CD8-positive, alpha-beta memory T cell (primary cell): ENCODE data around the gene HIBADH. TPM values are rescaled to one million over a fixed set of nuclear protein-coding genes. Genes with fewer than 3 reads are reported as not detected.

Experiments
- CTCF ChIA-PET: fragments of 350-600 bp; sonication (Branson Sonifier 250); formaldehyde crosslinking; loops from one replicate; lab custom pipeline; 2021; ENCODE audit warnings: antibody characterized with exemption; lab: Charles Lee
- POLR2A ChIA-PET: fragments of 350-600 bp; sonication (Branson Sonifier 250); formaldehyde crosslinking; loops from one replicate; lab custom pipeline; 2021; ENCODE audit warnings: antibody characterized with exemption; lab: Charles Lee
- DNase-seq, 5 donors: peaks; one replicate each; pipeline versions ENCODE4 v3.0.0 to v3.0.0-alpha.2; 2020 to 2022; ENCODE audit warnings: mixed read lengths in 1 of 5
- H3K27ac ChIP-seq: one replicate; pipeline ENCODE4 v1.7.0; 2013; ENCODE audit warnings: low read depth, mild to moderate bottlenecking, low read length, moderate library complexity
- H3K27me3 ChIP-seq: 2 replicates; pipeline ENCODE4 v1.7.0; 2013; ENCODE audit warnings: low read length, mild to moderate bottlenecking; ENCODE audit not compliant: insufficient read depth, poor library complexity, severe bottlenecking
- H3K36me3 ChIP-seq: 2 replicates; pipeline ENCODE4 v1.7.0; 2013; ENCODE audit warnings: mild to moderate bottlenecking, low read length, moderate library complexity; ENCODE audit not compliant: insufficient read depth
- H3K4me1 ChIP-seq: 2 replicates; pipeline ENCODE4 v1.7.0; 2013; ENCODE audit warnings: mild to moderate bottlenecking, low read length, moderate library complexity; ENCODE audit not compliant: insufficient read depth
- H3K4me3 ChIP-seq: 2 replicates; pipeline ENCODE4 v1.7.0; 2013; ENCODE audit warnings: mild to moderate bottlenecking, low read length
- H3K9me3 ChIP-seq: 2 replicates; pipeline ENCODE4 v1.7.0; 2013; ENCODE audit warnings: mild to moderate bottlenecking, low read length
- H3K27ac Mint-ChIP-seq, 8 donors: one replicate each; pipeline ENCODE4 v1.8.0; 2020 to 2021; ENCODE audit warnings: mixed read lengths in 8 of 8, mild to moderate bottlenecking in 6 of 8, inconsistent platforms in 3 of 8, moderate library complexity in 3 of 8
- H3K27me3 Mint-ChIP-seq, 2 donors: one replicate each; pipeline ENCODE4 v1.8.0; 2020 to 2021; ENCODE audit warnings: mixed read lengths in 2 of 2, mild to moderate bottlenecking in 1 of 2, moderate library complexity in 1 of 2
- H3K36me3 Mint-ChIP-seq, 3 donors: one replicate each; pipeline ENCODE4 v1.8.0; 2020 to 2021; ENCODE audit warnings: mixed read lengths in 3 of 3, inconsistent platforms in 1 of 3, mild to moderate bottlenecking in 1 of 3
- H3K4me1 Mint-ChIP-seq, 3 donors: one replicate each; pipeline ENCODE4 v1.8.0; 2020 to 2021; ENCODE audit warnings: mixed read lengths in 3 of 3, inconsistent platforms in 1 of 3, mild to moderate bottlenecking in 1 of 3
- H3K4me3 Mint-ChIP-seq, 7 donors: one replicate each; pipeline ENCODE4 v1.8.0; 2020 to 2021; ENCODE audit warnings: mixed read lengths in 7 of 7, mild to moderate bottlenecking in 6 of 7, moderate library complexity in 4 of 7, inconsistent platforms in 2 of 7
- H3K9me3 Mint-ChIP-seq, 5 donors: one replicate each; pipeline ENCODE4 v1.8.0; 2020 to 2022; ENCODE audit warnings: mixed read lengths in 5 of 5, mild to moderate bottlenecking in 3 of 5, moderate library complexity in 2 of 5, inconsistent platforms in 1 of 5
- polyA plus RNA-seq: library from polyadenylated mRNA; unstranded; fragments of 300-500 nt; fragmentation: Illumina TruSeq; gene quantifications from one replicate; pipeline ENCODE4 v1.2.3, GENCODE V29; 2021
- total RNA-seq, 2 experiments: library from RNA; stranded (reverse); gene quantifications; one replicate each; pipeline ENCODE4 v1.2.3, GENCODE V29; 2021

Gene HIBADH
- total and polyA plus RNA-seq, 3 experiments from 2014 or later, result 19.8 to 33.8 (median 20.0) TPM

- CTCF ChIA-PET, result no interaction called here
Observed at GRCh38 chr7:27603813-27604212, 58.9 kb downstream of the HIBADH start.

GRCh38 chr7:27602766-27603165 lies 59.9 kb downstream of the HIBADH start:
- no peaks in the 10 kb centered on the region for H3K9me3 Mint-ChIP-seq
- H3K27me3 Mint-ChIP-seq, result peaks cover 0 to 1% of the 10 kb centered on the region in 2 donors
- no peak overlapping the region for H3K27ac Mint-ChIP-seq
- no peaks in the 10 kb centered on the region for H3K4me1 Mint-ChIP-seq
- CTCF ChIA-PET, result no interaction called here
- Histone ChIP-seq H3K36me3 (no peaks in the 10 kb centered on the region), H3K4me1 (no peaks in the 10 kb centered on the region), H3K27me3 (no peaks in the 10 kb centered on the region), H3K4me3 (no peak overlapping the region), H3K9me3 (no peaks in the 10 kb centered on the region), H3K27ac (no peak overlapping the region)
- peaks cover 6 to 10% (median 9%) of the 10 kb centered on the region in 3 donors for H3K36me3 Mint-ChIP-seq
- no peak overlapping the region for H3K4me3 Mint-ChIP-seq
- POLR2A ChIA-PET, result no interaction called here
- DNase-seq, result no peak

More at GRCh38 chr7:27603813-27604212, 58.9 kb downstream of the HIBADH start:
- Histone ChIP-seq H3K27me3 (no peaks in the 10 kb centered on the region), H3K4me1 (no peaks in the 10 kb centered on the region), H3K36me3 (no peaks in the 10 kb centered on the region), H3K27ac (no peak overlapping the region), H3K4me3 (no peak overlapping the region), H3K9me3 (no peaks in the 10 kb centered on the region)
- no peaks in the 10 kb centered on the region for H3K4me1 Mint-ChIP-seq
- H3K36me3 Mint-ChIP-seq, result peaks cover 3 to 6% (median 4%) of the 10 kb centered on the region in 3 donors
- no peak overlapping the region for H3K4me3 Mint-ChIP-seq
- DNase-seq, result no peak
- no peaks in the 10 kb centered on the region for H3K9me3 Mint-ChIP-seq
- H3K27me3 Mint-ChIP-seq, result peaks cover 0 to 1% of the 10 kb centered on the region in 2 donors
- no peak overlapping the region for H3K27ac Mint-ChIP-seq
- POLR2A ChIA-PET, result no interaction called here

GRCh38 chr7:27601217-27601616 lies 61.5 kb downstream of the HIBADH start:
- Mint-ChIP-seq H3K27ac (no peak overlapping the region), H3K9me3 (no peaks in the 10 kb centered on the region), H3K4me3 (no peak overlapping the region), H3K27me3 (peaks cover 0 to 1% of the 10 kb centered on the region in 2 donors), H3K4me1 (no peaks in the 10 kb centered on the region), H3K36me3 (peaks cover 6 to 11% (median 10%) of the 10 kb centered on the region in 3 donors)
- Histone ChIP-seq H3K27me3 (no peaks in the 10 kb centered on the region), H3K9me3 (no peaks in the 10 kb centered on the region), H3K27ac (no peak overlapping the region), H3K36me3 (no peaks in the 10 kb centered on the region), H3K4me3 (no peak overlapping the region), H3K4me1 (no peaks in the 10 kb centered on the region)
- ChIA-PET CTCF (no interaction called here), POLR2A (no interaction called here)
- no peak for DNase-seq

GRCh38 chr7:27600247-27600646 lies 62.4 kb downstream of the HIBADH start:
- H3K4me3 ChIP-seq, result no peak overlapping the region
- H3K27ac ChIP-seq, result no peak overlapping the region
- no peaks in the 10 kb centered on the region for H3K9me3 ChIP-seq
- no peak for DNase-seq
- Mint-ChIP-seq H3K9me3 (no peaks in the 10 kb centered on the region), H3K4me1 (no peaks in the 10 kb centered on the region), H3K4me3 (no peak overlapping the region), H3K27me3 (peaks cover 0 to 1% of the 10 kb centered on the region in 2 donors), H3K27ac (no peak overlapping the region), H3K36me3 (peaks cover 6 to 15% (median 14%) of the 10 kb centered on the region in 3 donors)
- no peaks in the 10 kb centered on the region for H3K36me3 ChIP-seq
- CTCF ChIA-PET, result no interaction called here
- POLR2A ChIA-PET, result no interaction called here
- no peaks in the 10 kb centered on the region for H3K27me3 ChIP-seq
- no peaks in the 10 kb centered on the region for H3K4me1 ChIP-seq

GRCh38 chr7:27595009-27595408 lies 67.7 kb downstream of the HIBADH start:
- CTCF ChIA-PET, result no interaction called here

GRCh38 chr7:27593226-27593625 lies 69.5 kb downstream of the HIBADH start:
- ChIA-PET CTCF (no interaction called here), POLR2A (no interaction called here)
- no peaks in the 10 kb centered on the region for H3K9me3 Mint-ChIP-seq

More at GRCh38 chr7:27595009-27595408, 67.7 kb downstream of the HIBADH start:
- POLR2A ChIA-PET, result no interaction called here
- Histone ChIP-seq H3K27ac (no peak overlapping the region), H3K9me3 (no peaks in the 10 kb centered on the region), H3K4me3 (no peak overlapping the region), H3K4me1 (no peaks in the 10 kb centered on the region), H3K36me3 (no peaks in the 10 kb centered on the region), H3K27me3 (no peaks in the 10 kb centered on the region)
- Mint-ChIP-seq H3K4me1 (no peaks in the 10 kb centered on the region), H3K9me3 (no peaks in the 10 kb centered on the region), H3K4me3 (no peak overlapping the region), H3K36me3 (peaks cover 7 to 29% (median 13%) of the 10 kb centered on the region in 3 donors), H3K27me3 (no peaks in the 10 kb centered on the region), H3K27ac (no peak overlapping the region)
- DNase-seq, result no peak

GRCh38 chr7:27590416-27590815 lies 72.3 kb downstream of the HIBADH start:
- no peaks in the 10 kb centered on the region for H3K9me3 ChIP-seq
- ChIA-PET CTCF (no interaction called here), POLR2A (no interaction called here)
- Mint-ChIP-seq H3K36me3 (peaks cover 0 to 20% (median 6%) of the 10 kb centered on the region in 3 donors), H3K4me3 (no peak overlapping the region), H3K4me1 (no peaks in the 10 kb centered on the region), H3K27ac (no peak overlapping the region), H3K9me3 (no peaks in the 10 kb centered on the region), H3K27me3 (no peaks in the 10 kb centered on the region)
- no peak overlapping the region for H3K27ac ChIP-seq
- H3K36me3 ChIP-seq, result no peaks in the 10 kb centered on the region
- H3K27me3 ChIP-seq, result no peaks in the 10 kb centered on the region
- no peak for DNase-seq
- no peak overlapping the region for H3K4me3 ChIP-seq
- H3K4me1 ChIP-seq, result no peaks in the 10 kb centered on the region

More at GRCh38 chr7:27593226-27593625, 69.5 kb downstream of the HIBADH start:
- no peak overlapping the region for H3K4me3 ChIP-seq
- no peak for DNase-seq
- H3K4me3 Mint-ChIP-seq, result no peak overlapping the region
- H3K27me3 Mint-ChIP-seq, result no peaks in the 10 kb centered on the region
- no peak overlapping the region for H3K27ac Mint-ChIP-seq
- H3K4me1 Mint-ChIP-seq, result no peaks in the 10 kb centered on the region
- H3K9me3 ChIP-seq, result no peaks in the 10 kb centered on the region
- no peaks in the 10 kb centered on the region for H3K36me3 ChIP-seq
- H3K27me3 ChIP-seq, result no peaks in the 10 kb centered on the region
- H3K4me1 ChIP-seq, result no peaks in the 10 kb centered on the region
- H3K36me3 Mint-ChIP-seq, result peaks cover 3 to 27% (median 5%) of the 10 kb centered on the region in 3 donors
- H3K27ac ChIP-seq, result no peak overlapping the region

GRCh38 chr7:27587429-27587828 lies 75.3 kb downstream of the HIBADH start:
- no peaks in the 10 kb centered on the region for H3K9me3 Mint-ChIP-seq
- CTCF ChIA-PET, result no interaction called here
- no peaks in the 10 kb centered on the region for H3K4me1 Mint-ChIP-seq

More at GRCh38 chr7:27587429-27587828, 75.3 kb downstream of the HIBADH start:
- Histone ChIP-seq H3K4me1 (no peaks in the 10 kb centered on the region), H3K4me3 (no peak overlapping the region), H3K27ac (no peak overlapping the region), H3K9me3 (no peaks in the 10 kb centered on the region), H3K36me3 (no peaks in the 10 kb centered on the region), H3K27me3 (no peaks in the 10 kb centered on the region)
- no peak overlapping the region for H3K4me3 Mint-ChIP-seq
- no peaks in the 10 kb centered on the region for H3K27me3 Mint-ChIP-seq
- H3K36me3 Mint-ChIP-seq, result peaks cover 0 to 15% (median 6%) of the 10 kb centered on the region in 3 donors
- no peak overlapping the region for H3K27ac Mint-ChIP-seq
- DNase-seq, result no peak
- POLR2A ChIA-PET, result no interaction called here
